BJ (cell line): ENCODE results near the gene GPR137. TPM values are rescaled to one million over a fixed set of nuclear protein-coding genes. Genes with fewer than 3 reads are reported as not detected.

Experiments used
- CTCF ChIA-PET: fragments of 350-600 bp; formaldehyde crosslinking; extraction: SDS; loops from one replicate; lab custom pipeline; 2021; ENCODE audit warnings: antibody characterized with exemption, inconsistent platforms; lab: Yijun Ruan, JAX
- POLR2A ChIA-PET: fragments of 300-600 bp; sonication (Branson Sonifier 250); formaldehyde crosslinking; extraction: SDS; loops from one replicate; lab custom pipeline; 2021; ENCODE audit warnings: antibody characterized with exemption; lab: Charles Lee
- DNase-seq: peaks from one replicate; pipeline ENCODE4 v3.0.0-alpha.2; 2011; ENCODE audit warnings: low read depth
- H3K27me3 ChIP-seq: 2 replicates; pipeline ENCODE4 v1.6.0; 2011; ENCODE audit warnings: low read length; ENCODE audit not compliant: control insufficient read depth, insufficient read depth
- H3K36me3 ChIP-seq: 2 replicates; pipeline ENCODE4 v1.5.1; 2011; ENCODE audit warnings: low read length; ENCODE audit not compliant: control insufficient read depth, insufficient read depth
- H3K4me3 ChIP-seq: 2 replicates; pipeline ENCODE4 v1.5.1; 2011; ENCODE audit warnings: low read depth, mild to moderate bottlenecking, control low read depth, low read length
- polyA plus RNA-seq: library from polyadenylated mRNA; depleted of rRNA; stranded (reverse); fragments of >200 nt; gene quantifications from 2 replicates; pipeline ENCODE4 v1.2.3, GENCODE V29; 2011
- TF ChIP-seq, protein P1 (sequence below): IDR thresholded peaks from 2 replicates; pipeline ENCODE4 v1.5.1; 2011; ENCODE audit warnings: low read depth, mild to moderate bottlenecking, control low read depth, inconsistent platforms, low read length, moderate library complexity; ENCODE audit not compliant: insufficient read depth

The GPR137 gene
- polyA plus RNA-seq, 1 experiment, result 33.7 TPM

- Histone ChIP-seq H3K4me3 (no peak overlapping the region), H3K27me3 (no peaks in the 10 kb centered on the region), H3K36me3 (peaks cover 40% of the 10 kb centered on the region)
- ChIA-PET POLR2A (no interaction called here), CTCF (interaction anchor here (1.3 to 6.5 kb wide), 2 partner anchors 9 to 15 kb away, joined by 3 to 56 read pairs; partner anchors contain the start of gene PLCB3)
- TF ChIP-seq, protein P1, sequence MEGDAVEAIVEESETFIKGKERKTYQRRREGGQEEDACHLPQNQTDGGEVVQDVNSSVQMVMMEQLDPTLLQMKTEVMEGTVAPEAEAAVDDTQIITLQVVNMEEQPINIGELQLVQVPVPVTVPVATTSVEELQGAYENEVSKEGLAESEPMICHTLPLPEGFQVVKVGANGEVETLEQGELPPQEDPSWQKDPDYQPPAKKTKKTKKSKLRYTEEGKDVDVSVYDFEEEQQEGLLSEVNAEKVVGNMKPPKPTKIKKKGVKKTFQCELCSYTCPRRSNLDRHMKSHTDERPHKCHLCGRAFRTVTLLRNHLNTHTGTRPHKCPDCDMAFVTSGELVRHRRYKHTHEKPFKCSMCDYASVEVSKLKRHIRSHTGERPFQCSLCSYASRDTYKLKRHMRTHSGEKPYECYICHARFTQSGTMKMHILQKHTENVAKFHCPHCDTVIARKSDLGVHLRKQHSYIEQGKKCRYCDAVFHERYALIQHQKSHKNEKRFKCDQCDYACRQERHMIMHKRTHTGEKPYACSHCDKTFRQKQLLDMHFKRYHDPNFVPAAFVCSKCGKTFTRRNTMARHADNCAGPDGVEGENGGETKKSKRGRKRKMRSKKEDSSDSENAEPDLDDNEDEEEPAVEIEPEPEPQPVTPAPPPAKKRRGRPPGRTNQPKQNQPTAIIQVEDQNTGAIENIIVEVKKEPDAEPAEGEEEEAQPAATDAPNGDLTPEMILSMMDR, result no peak
- no peak for DNase-seq
These were observed 19.3 kb upstream of the GPR137 start for GRCh38 chr11:64266339-64266738.

GRCh38 chr11:64267207-64267945, 18.3 kb upstream of the GPR137 start:
- peaks cover 34% of the 10 kb centered on the region for H3K36me3 ChIP-seq
- no peak overlapping the region for H3K4me3 ChIP-seq
- no peaks in the 10 kb centered on the region for H3K27me3 ChIP-seq
- CTCF ChIA-PET, result interaction anchor here (0.7 to 3.5 kb wide), 5 partner anchors 10 to 82 kb away, joined by 3 to 41 read pairs (median 7); partner anchors contain the start of genes ESRRA, PLCB3 and STIP1
- DNase-seq, result no peak
- TF ChIP-seq, protein P1, result no peak
- POLR2A ChIA-PET, result interaction anchor here (0.6 kb wide), 2 partner anchors 117 to 393 kb away, joined by 3 to 5 read pairs; no protein-coding TSS in a partner anchor

DNA sequence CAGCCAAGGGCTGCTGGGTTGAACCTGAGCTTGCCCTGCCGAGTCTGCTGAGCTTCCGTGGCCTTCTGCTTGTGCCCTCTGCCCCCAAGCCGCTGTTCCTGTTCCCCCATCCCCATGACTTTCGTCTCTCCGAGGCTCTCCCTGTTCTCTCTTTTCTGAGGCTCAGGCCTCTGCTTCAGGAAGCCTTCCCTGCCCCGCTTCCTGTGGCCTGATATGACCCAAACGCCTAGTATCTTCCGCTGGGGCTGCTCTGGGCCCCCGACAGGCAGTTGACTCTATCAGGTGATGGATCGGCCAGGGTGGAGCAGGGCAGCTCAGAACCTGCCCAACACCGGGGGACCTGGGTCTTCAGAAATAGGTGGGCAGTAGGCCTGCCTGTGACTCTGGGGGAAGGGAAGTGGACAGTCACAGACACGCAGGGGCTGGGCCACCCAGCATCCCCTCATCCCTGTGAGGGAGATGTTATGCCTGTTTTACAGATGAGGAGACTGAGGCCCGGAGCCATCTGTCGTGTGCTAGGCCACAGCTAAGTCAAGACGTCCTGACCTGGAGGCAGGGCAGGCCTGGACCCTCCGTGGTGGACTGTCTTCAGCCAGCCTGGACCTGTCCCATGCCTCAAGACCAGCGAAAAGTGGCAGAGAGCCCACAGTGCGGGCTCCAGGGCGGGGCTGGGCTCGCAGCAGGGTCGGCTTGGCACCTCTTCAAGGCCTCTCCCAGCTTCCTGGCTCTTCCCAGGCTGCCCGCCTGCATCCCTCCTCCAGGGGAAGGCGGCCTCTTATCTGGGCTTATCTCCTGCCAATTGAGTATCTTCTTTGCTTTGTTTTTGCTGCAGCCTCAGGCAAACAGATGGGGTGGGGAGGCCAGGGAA, 17.4 kb upstream of the GPR137 start:
- peaks cover 28% of the 10 kb centered on the region for H3K36me3 ChIP-seq
- DNase-seq, result no peak
- H3K4me3 ChIP-seq, result peak overlapping the region; percentile 66
- TF ChIP-seq, protein P1, result no peak
- POLR2A ChIA-PET, result interaction anchor here (0.7 kb wide), 1 partner anchor 352 kb away, joined by 3 read pairs; no protein-coding TSS in a partner anchor
- CTCF ChIA-PET, result interaction anchor here (0.7 to 4.7 kb wide), 9 partner anchors 9 to 64 kb away, joined by 3 to 41 read pairs (median 7); partner anchors contain the start of genes CATSPERZ, ESRRA, PLCB3 and PPP1R14B
- no peaks in the 10 kb centered on the region for H3K27me3 ChIP-seq

DNA sequence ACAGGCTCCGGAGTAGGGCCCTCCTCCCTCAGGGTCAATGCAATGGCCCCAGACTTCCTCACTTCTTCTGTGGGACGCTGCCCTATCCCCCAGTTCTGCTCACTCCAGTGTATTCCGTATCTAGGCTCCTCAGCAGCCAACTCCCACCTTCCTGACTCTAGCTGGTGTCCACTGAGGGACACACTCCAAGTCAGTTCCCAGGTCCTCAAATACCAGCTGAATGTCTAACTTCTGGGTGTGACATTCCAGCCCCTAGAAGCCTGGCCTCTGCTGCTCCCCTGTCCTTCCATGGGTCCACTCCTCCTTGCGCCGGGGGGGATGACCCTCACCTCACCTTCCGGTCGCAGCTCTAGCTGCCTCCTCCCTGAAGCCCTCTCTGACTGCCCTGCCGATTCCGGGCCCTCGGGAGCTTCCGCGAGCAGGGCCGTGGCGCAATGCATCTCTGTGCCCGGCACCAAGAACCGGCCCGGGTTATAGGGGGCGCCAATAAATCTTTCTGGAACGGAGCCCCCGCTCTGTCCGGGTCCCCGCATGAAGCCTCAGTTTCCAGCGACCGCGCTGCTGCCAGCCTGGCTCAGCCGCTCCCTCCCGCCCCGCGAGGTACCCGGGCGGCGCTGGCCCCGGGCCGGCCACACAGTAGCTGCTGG, 16.6 kb upstream of the GPR137 start:
- Histone ChIP-seq H3K36me3 (peaks cover 22% of the 10 kb centered on the region), H3K4me3 (peak overlapping the region; percentile 66), H3K27me3 (no peaks in the 10 kb centered on the region)
- ChIA-PET CTCF (interaction anchor here (1.1 to 4.7 kb wide), 9 partner anchors 12 to 83 kb away, joined by 4 to 41 read pairs (median 7); partner anchors contain the start of genes CATSPERZ, ESRRA, PLCB3 and PPP1R14B), POLR2A (interaction anchor here (0.7 kb wide), 1 partner anchor 353 kb away, joined by 3 read pairs; no protein-coding TSS in a partner anchor)
- TF ChIP-seq, protein P1, result no peak
- DNase-seq, result no peak
